ENCODE data around the gene GTPBP10.

The GTPBP10 gene

GRCh38 chr7:90383422-90383821, 36.9 kb downstream of the GTPBP10 start:
- DNase-seq: no peak

GRCh38 chr7:90383861-90384260, 37.3 kb downstream of the GTPBP10 start:
- no peak for DNase-seq

- no peak for DNase-seq
Measured at GRCh38 chr7:90384433-90384832, 37.9 kb downstream of the GTPBP10 start.

GRCh38 chr7:90387470-90388240, 41.1 kb downstream of the GTPBP10 start:
- DNase-seq: no peak

DNA sequence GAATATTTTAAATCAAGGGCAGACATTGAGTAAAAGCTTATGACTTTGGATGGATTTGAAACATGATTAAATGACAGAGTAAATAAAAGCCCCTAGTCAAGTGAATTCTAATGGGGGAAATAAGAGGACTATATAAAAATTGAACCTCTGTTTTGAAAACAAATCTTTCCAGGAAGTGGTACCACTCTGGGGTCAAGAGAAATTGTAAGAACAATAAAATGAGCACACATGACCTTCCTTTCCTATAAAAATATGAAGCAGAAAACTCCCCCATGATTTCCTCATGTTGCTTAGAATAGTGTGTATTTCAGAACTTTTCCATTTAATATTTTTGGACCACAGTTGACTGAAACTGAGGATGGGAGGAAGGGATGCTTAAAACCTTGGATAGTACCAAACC, 44.4 kb downstream of the GTPBP10 start:
- no peak for DNase-seq

DNA sequence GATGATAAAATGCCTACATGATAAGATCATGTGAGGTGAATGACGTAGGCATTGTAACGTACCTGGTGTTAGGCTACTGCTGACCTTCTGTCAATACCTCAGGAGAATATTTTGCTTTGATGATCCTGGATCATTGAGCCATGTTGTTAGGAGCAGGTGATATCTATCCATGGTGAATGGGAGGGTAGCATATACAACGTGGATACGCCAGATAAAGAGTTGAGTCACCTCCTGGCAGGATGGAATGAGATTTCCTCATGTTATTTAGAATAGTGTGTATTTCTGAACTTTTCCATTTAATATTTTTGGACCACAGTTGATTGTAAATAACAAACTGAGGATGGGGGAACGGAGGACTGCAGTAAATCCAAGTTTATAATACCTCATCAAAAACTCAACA, 45.0 kb downstream of the GTPBP10 start:
- no peak for DNase-seq

DNA sequence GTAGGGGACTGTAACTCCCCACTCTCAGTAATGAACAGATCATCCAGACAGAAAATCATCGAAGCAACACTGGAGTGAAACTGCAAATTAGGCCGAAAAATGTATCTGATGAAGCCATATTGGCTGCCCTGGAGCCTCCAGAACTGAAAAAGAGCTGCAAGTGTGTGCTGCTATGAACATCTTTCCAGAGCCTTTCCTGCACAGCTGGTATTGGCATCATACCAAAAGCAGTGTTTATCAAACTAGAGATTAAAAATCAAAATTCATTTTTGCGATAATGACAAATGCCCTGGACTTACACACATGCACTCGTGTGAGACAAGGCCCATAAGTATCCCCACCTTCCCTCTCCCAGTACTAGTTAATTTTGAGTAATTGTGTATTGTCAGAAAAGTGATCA, 49.9 kb downstream of the GTPBP10 start:
- no peak for DNase-seq

- DNase-seq: no peak
Measured at GRCh38 chr7:90401989-90402388, 55.5 kb downstream of the GTPBP10 start.

DNA sequence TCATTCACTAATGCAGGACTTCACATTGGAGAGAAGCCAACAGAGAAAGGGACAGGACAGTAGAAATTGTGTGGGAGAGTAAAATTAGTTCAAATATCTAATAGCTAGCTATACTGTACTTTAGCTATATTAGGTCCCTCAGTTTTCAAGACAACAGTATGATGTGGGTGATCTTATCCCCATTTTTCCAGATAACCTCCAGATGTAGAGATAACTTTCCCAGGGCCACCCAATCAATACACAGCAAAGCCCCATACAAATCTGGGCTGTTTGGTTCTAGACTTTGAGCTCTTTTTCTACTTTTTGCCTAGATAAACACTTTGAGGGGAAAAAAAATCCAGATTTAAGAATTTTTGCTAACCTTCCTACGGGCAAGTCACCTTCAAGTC, 56.3 kb downstream of the GTPBP10 start:
- no peak for DNase-seq

- DNase-seq: peak; percentile 80
Measured at GRCh38 chr7:90403174-90404113, 56.9 kb downstream of the GTPBP10 start, which contains the start of gene CLDN12. Gene CLDN12, plus strand, starts transcription at chr7:90403461. Its CDS starts 9,216 bp downstream, at chr7:90412677.

GRCh38 chr7:90404777-90405176, 58.3 kb downstream of the GTPBP10 start:
- DNase-seq: no peak

DNA sequence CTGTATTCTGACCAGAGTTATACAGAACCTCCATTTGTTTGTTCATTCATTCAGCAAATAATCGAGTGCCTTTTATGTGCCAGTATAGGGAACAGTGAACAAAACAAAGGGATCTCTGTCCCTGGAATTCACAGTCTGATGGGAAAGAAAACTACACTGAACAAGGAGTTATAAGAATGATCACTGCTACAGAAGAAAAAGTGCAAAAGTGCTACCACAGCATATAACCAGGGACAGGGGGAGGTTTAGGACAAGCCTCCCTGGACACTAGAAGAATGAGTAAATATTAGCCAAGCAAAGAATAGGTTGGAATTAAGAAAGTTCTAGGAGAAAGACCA, 60.9 kb downstream of the GTPBP10 start:
- DNase-seq: peak; percentile 75

GRCh38 chr7:90408142-90408541, 61.6 kb downstream of the GTPBP10 start:
- no peak for DNase-seq

- no peak for DNase-seq
Measured at GRCh38 chr7:90409667-90410066, 63.2 kb downstream of the GTPBP10 start.

GRCh38 chr7:90411510-90411909, 65.0 kb downstream of the GTPBP10 start:
- DNase-seq: no peak

- DNase-seq: no peak
Measured at GRCh38 chr7:90412458-90413184, 66.1 kb downstream of the GTPBP10 start.

- DNase-seq: no peak
Measured at GRCh38 chr7:90413185-90413528, 66.6 kb downstream of the GTPBP10 start.

DNA sequence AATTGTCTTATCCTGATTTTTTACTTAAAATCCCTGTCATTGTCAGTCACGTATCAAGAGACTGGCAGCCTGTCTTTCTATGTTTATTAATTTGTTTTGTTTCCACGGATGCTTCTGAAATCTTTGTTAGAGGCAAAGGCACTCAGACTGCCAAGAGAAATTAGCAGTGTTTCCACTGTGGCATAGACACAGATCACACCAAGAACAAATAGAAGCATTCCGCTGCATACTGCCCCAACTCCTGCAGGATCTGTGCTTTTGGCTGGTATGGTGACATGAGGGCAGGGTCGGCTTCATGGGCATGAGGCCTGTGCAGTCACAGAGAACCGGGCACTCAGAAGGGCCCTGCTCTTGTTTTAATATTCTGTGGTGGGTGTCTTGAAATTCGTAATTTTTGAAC, 75.1 kb downstream of the GTPBP10 start:
- no peak for DNase-seq

GRCh38 chr7:90424720-90425119, 78.2 kb downstream of the GTPBP10 start:
- DNase-seq: no peak

GRCh38 chr7:90425376-90425775, 78.9 kb downstream of the GTPBP10 start:
- DNase-seq: no peak

- DNase-seq: no peak
Measured at GRCh38 chr7:90430614-90431460, 84.3 kb downstream of the GTPBP10 start.

- no peak for DNase-seq
Measured at GRCh38 chr7:90432752-90433151, 86.2 kb downstream of the GTPBP10 start.

- DNase-seq: no peak
Measured at GRCh38 chr7:90433221-90433620, 86.7 kb downstream of the GTPBP10 start.
